HEK293T (cell line): Measurements from ENCODE around the gene CFAP251.

Experiments
- ARNT ChIP-seq: fragments of 450-650 bp; IDR thresholded peaks from 2 replicates; pipeline ENCODE4 v1.6.1; 2017; ENCODE audit warnings: mild to moderate bottlenecking
- BHLHE40 ChIP-seq: fragments of 450-650 bp; IDR thresholded peaks from 2 replicates; pipeline ENCODE4 v1.6.1; 2016; ENCODE audit warnings: mild to moderate bottlenecking, moderate library complexity, borderline replicate concordance
- FOXK2 ChIP-seq: fragments of 450-650 bp; IDR thresholded peaks from 2 replicates; pipeline ENCODE4 v1.6.1; 2016; ENCODE audit warnings: mild to moderate bottlenecking
- FOXM1 ChIP-seq: fragments of 450-650 bp; IDR thresholded peaks from 2 replicates; pipeline ENCODE4 v1.6.1; 2017; ENCODE audit warnings: mild to moderate bottlenecking, borderline replicate concordance
- HDGF ChIP-seq: fragments of 450-650 bp; IDR thresholded peaks from 2 replicates; pipeline ENCODE4 v1.6.1; 2017; ENCODE audit warnings: antibody characterized with exemption, borderline replicate concordance
- L3MBTL2 ChIP-seq: fragments of 450-650 bp; conservative IDR thresholded peaks from 2 replicates; pipeline ENCODE4 v1.6.1; 2016; ENCODE audit warnings: mild to moderate bottlenecking
- LEF1 ChIP-seq: fragments of 450-650 bp; IDR thresholded peaks from 2 replicates; pipeline ENCODE4 v1.6.1; 2017; ENCODE audit warnings: mild to moderate bottlenecking, borderline replicate concordance
- NFRKB ChIP-seq: fragments of 450-650 bp; IDR thresholded peaks from 2 replicates; pipeline ENCODE4 v1.6.1; 2016; ENCODE audit warnings: mild to moderate bottlenecking, moderate library complexity
- SP1 ChIP-seq: fragments of 450-650 bp; IDR thresholded peaks from 2 replicates; pipeline ENCODE4 v1.6.1; 2017
- TARDBP ChIP-seq: fragments of 450-650 bp; IDR thresholded peaks from 2 replicates; pipeline ENCODE4 v1.6.1; 2016
- ZNF384 ChIP-seq: fragments of 450-650 bp; IDR thresholded peaks from 2 replicates; pipeline ENCODE4 v1.6.1; 2016

DNA sequence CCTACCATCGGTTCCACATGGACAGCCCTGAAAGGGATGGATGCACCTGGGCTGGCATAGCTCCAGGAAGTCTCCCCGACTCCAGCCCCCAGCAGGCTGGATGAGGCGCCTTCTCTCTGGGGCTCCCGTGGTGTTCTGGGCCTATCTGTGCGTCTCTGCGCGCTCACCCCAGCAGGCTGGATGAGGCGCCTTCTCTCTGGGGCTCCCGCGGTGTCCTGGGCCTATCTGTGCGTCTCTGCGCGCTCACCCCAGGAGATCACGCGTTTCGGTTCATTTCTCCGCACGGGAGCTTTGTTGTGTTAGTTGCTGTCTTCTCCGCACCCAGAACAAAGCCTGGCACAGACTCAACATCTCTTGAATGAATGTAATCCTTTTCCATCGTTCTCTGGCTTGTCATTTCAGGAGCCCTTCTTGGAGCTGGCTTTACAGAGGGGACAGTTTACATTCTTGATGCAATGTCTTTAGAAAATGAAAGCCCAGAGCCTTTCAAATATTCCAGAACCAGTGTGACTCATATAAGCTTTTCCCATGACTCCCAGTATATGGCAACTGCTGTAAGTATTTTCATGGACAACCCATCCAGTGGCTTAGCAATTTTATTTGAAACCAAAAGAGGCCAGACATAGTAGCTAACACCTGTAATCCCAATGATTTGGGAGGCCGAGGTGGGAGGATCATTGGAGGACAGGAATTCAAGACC lies 40.3 kb downstream of the CFAP251 start:
- TF ChIP-seq LEF1 (no peak), FOXK2 (no peak), ZNF384 (no peak), BHLHE40 (no peak), ARNT (no peak), FOXM1 (no peak), TARDBP (no peak), NFRKB (no peak), L3MBTL2 (no peak), SP1 (no peak), HDGF (no peak)
